ENCODE data around the gene SLAIN2. TPM values are rescaled to one million over a fixed set of nuclear protein-coding genes. Genes with fewer than 3 reads are reported as not detected.
A peak's percentile ranks its signal among the peaks of the same experiment; 100 is the strongest.

SLAIN2 gene
- total RNA-seq, 1 donor from 2014 or later = 122 TPM

DNA sequence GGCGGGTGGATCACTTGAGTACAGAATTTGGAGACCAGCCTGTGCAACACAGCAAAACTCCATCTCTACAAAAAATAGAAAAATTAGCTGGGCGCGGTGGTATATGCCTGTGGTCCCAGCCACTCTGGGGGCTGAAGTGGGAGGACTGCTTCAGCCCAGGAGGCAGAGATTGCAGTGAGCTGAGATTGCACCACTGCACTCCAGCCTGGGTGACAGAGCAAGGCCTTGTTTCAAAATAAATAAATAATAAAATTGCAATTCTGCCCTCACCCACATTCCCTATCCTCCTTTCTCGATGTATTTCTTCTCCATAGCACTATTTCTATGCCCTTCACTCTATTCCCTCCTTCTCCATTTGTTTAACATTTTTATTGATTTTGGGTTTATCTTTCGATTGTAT lies 8.7 kb upstream of the SLAIN2 start:
- ATAC-seq (no peak), DNase-seq (no peak)
- intact Hi-C loops (cut with micrococcal nuclease) = no loop called here

DNA sequence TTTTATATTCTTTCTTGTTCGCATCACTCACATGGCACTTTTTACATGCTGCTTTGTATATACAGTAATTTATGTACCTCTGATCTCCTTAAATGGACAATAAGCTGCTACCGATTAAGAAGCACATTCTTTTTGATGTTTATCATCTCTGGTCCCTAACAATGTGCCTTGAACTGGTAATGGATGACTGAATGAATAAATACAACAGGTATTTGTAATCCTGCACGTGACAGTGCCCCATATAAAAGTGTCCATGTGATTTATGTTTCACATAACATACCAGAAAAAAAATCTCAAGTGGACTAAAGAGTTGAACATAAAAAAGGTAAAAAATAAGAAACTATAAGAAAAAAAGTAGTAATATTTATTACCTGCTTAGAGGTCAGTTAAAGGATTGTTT lies 7.7 kb upstream of the SLAIN2 start:
- no peak for DNase-seq
- intact Hi-C loops (cut with micrococcal nuclease) = no loop called here
- ATAC-seq = no peak

DNA sequence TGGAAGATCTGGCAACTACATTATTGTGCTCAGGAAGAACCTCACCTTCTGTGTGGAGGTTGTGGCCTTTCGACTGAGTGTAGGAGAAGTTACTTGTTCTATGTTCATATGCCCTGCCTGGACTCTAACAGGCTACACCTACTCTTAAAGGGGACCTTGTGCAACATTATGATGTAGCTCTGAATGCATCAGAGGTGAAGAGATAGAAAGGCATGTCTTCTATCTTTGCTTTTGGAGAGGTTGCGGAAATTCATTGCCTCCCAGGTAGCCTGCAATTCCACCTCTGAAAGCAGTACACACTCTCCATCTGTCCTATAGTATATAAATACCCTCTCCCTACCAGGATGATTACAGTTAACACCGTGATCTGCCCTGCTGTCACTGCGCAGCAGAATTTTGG lies 7.1 kb upstream of the SLAIN2 start:
- ATAC-seq = no peak
- intact Hi-C loops (cut with micrococcal nuclease) = no loop called here

DNA sequence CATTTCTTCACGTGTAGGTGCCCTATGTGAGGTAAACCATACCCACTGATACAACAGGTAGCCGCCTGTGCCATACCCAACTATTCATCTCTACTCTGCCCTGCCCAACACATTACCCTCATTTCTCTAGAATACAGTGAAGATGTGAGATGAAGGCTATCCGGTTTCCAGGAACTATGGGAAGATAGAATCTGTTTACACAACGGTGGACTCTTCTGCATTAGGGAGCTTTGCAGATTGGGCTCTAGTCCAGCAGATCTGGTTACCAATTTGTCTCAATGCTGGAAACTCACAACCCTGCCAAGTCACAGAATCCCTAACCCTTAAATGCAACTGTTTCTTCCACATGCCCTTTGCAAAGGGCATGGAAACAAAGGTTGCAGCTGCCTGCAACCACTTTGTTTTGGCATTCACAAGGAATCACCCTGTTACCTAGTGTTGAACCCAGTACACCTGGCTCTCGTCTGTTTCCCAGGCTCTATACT lies 6.4 kb upstream of the SLAIN2 start:
- ATAC-seq (no peak), DNase-seq (no peak)
- intact Hi-C loops (cut with micrococcal nuclease) = no loop called here

More for the DNA sequence above, 7.1 kb upstream of the SLAIN2 start:
- DNase-seq = no peak

DNA sequence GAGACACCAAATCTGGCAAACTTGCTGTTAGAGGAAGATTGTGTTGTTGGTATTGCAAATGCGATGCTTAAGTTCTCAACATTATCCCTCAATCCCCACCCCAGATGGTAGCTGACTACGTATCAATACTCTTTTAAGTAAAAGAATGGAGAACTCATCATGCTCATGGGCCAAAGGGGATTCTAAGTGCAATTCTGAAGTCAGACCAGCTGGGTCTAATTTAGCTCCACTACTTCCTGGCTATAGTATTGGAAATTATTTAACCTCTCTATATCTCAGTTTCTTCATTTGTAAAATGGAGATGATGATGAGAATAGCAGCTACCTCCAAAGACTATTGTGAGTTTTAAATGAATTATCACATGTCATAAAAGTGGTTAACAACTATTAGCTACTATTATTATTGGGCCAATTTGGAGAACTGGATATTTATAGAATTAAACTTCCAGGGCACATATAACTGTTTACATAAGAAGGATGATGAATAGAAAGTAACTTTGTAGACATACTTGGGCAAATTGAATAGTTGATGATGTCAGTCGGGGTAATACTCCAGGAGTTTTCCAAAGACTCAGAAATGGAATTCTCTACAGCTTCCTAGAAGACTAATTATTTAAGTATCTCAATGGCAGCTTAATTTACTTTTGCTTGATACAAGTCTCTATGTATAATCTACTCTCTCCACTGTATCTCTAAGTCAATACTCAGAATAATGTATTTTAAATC lies 5.0 kb upstream of the SLAIN2 start:
- intact Hi-C loops (cut with micrococcal nuclease) = no loop called here
- DNase-seq = no peak
- no peak for ATAC-seq

DNA sequence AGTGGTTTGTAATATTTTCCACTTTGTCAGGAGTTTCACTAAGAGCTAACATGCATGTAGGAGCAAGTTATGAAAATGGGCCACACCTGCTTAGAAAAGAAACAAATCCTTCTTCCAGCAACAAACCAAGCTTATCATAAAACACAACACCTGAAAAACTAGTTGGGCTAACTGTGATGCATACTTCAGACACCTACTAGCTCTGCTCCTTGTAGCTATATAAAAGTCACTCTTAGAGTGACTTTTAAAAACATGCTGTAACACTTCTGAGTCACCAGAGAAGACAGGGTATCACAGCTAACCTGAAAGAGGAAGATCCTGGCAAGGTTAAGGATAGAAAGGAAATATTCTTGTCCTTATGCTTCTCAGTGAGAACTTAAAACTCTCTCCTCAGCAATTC lies 3.6 kb upstream of the SLAIN2 start:
- intact Hi-C loops (cut with micrococcal nuclease) = no loop called here
- DNase-seq = no peak
- ATAC-seq = no peak

DNA sequence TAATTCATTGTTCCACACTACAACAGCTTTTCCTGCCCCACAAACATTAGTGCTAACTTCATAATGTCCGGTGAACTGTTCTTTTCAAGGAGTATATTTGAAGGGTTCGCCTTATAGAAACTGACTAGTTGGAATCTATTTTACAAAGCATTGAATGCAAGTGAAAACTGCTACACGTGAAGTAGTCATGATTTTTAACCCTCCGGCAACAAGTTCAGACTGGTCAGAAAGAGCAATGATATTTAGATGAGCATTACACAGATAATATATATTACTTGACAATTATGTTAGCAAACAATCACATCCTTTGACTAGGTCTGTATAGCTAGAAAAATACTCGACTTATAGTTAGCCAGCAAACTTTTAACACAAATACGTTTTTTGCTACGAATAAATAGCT lies 1.7 kb upstream of the SLAIN2 start:
- no peak for ATAC-seq
- intact Hi-C loops (cut with micrococcal nuclease) = no loop called here

DNA sequence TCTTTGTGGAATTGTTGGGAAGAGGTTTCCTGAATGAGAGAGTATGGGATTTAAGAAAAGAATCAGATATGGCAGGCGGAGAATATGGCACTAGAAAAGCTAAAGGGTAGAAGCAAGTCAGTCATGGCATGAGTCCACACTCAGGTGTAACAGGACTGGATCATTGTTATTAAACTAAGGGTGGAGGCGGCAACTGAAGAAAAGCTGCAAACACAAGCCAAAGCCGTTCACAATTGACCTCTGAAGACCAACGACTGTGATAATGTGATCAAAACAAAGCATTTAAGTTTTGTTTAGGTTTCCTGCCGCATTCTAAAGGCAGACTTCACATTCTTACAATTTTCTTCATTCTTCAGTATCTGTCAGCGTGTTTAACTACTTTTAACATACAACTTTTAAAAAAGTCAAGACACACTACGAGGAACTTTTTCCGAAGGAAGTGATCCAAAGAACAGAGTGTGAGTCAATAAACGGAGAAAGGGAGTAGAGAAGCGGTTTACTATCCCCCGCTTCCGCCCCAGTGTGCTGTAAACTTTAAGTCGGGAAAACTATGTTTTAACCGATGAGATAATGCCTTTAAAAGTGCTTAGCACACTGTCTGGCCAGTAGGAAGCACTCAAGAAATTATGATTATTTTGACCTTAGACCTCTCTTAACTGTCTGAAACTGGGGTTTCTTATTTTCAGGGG lies 909 bp upstream of the SLAIN2 start:
- DNase-seq (peak; percentile 39), ATAC-seq (peak; percentile 1)
- intact Hi-C loops (cut with micrococcal nuclease) = no loop called here

More for the DNA sequence above, 1.7 kb upstream of the SLAIN2 start:
- no peak for DNase-seq

DNA sequence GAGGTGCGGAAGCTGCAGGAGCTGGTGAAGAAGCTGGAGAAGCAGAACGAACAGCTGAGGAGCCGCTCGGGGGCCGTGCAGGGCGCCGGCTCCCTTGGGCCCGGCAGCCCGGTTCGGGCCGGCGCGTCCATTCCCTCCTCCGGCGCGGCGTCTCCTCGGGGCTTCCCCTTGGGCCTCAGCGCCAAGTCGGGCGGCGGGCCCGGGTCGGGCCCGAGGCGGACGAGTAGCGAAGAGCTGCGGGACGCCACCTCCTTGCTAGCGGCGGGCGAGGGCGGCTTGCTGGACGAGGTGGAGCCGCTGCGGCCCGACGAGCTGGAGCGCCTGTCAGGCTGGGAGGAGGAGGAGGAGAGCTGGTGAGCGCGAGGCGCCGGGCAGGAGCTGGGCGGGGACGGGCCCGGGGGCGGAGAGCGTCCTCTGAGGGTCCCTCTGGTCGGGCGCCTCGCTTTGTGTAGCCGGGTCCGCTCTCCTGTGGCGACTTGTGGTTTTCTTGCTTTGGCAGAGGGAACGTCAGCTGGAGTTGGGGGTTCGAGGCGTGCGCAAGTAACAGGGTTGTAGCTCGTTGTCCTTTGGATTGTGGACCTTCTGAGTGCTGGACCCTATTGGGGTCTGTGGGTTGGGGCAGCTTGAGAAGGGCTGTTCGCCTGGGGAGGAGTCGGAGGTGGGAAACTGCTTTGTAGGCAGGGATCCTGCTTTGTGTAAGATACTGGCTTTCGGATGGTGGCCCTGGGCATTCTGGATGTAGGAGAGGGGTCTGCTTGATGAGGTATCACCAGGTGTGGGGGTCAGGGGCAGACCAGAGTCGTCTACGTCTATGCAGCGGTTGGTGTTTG lies 662 bp downstream of the SLAIN2 start:
- peak; percentile 74 for DNase-seq
- intact Hi-C loops (cut with micrococcal nuclease) = no loop called here
- peak; percentile 56 for ATAC-seq

DNA sequence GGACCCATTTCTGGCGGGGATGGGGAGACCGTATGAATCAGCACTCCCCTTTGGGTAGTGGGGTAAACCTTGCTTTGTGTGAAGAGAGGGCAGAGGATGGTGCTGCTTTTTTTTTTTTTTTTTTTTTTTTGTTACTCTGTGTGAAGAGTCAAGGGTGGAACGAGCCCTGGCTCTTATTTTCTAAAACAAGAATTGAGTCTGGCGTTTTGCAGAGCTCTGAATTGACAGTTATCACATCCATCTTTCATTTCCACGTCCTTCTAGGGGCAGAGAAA lies 1.2 kb downstream of the SLAIN2 start:
- intact Hi-C loops (cut with micrococcal nuclease) = no loop called here
- ATAC-seq (no peak), DNase-seq (no peak)

DNA sequence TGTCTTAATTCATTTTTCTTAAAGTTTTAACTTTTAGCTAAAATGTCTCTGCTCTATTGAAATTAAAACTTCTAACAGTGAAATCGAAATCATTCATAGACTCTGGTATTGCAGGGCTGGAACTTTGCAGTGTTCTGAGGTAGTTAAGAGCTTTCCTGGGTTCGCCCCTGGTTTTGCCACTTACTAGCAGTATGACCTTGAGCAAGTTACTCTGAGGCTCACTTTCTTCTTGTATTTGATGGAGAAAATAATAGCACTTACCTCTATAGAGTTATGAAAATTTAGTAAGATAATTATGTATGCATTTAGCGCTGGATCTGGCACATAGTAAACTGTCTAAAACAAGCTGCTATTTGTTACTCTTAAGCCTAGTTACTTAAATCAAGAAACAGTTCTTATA lies 1.7 kb downstream of the SLAIN2 start:
- ATAC-seq (no peak), DNase-seq (no peak)
- intact Hi-C loops (cut with micrococcal nuclease) = no loop called here

DNA sequence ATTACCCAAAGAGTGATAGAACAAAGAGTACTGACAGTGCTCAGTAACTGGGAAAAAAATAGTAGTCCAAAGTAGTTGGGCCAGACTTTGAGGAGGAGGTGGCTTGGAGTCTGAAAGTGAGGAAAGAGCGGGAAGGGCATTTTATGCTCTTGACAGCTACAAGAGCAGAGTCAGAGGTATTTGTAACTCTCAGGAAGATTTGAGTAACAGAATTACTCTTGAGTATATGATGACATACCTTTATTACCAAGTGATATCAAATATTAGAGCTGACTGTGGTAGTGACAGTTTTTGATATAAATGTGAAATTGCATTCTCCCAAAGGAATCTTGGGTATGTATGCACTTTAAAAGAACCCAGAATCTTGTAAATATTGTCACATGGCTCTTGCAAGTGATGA lies 2.2 kb downstream of the SLAIN2 start:
- intact Hi-C loops (cut with micrococcal nuclease) = no loop called here
- ATAC-seq (no peak), DNase-seq (no peak)

DNA sequence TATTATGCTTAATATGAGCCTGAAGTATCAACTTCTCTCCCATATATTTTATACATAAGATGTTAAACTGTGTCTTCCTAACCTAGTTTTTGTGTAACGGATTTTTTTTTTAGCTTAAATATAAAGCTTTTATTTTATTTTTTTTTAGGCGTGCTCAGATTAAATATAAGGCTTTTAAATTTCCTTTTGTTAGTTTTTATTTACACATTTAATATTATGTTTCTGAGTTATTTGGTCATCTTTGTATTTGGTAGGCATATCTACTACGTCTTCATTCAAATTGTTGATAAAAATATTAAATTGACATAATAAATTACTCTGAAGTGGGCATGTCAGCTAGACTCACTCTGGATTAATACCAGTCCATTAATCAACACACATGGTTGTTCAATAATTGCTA lies 4.2 kb downstream of the SLAIN2 start:
- intact Hi-C loops (cut with micrococcal nuclease) = no loop called here

DNA sequence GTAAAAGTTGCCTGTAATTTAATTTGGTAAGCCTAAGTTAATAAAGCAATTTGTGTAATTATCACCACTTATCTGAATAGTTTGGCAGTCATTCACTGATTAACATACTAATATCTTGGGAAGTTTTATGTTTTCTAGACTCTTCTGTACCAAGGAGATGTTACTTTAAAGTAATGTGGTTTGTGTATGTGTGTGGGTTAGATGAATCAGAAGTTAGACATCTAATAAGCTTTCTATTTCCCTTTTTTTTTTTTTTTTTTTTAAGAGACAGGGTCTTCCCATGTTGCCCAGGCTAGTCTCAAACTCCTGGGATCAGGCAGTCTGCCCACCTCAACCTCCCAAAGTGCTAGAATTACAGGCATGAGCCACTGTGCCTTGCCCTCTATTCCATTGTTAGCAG lies 5.3 kb downstream of the SLAIN2 start:
- intact Hi-C loops (cut with micrococcal nuclease) = no loop called here
- no peak for DNase-seq
- no peak for ATAC-seq

More for the DNA sequence above, 4.2 kb downstream of the SLAIN2 start:
- no peak for DNase-seq
- ATAC-seq = no peak

DNA sequence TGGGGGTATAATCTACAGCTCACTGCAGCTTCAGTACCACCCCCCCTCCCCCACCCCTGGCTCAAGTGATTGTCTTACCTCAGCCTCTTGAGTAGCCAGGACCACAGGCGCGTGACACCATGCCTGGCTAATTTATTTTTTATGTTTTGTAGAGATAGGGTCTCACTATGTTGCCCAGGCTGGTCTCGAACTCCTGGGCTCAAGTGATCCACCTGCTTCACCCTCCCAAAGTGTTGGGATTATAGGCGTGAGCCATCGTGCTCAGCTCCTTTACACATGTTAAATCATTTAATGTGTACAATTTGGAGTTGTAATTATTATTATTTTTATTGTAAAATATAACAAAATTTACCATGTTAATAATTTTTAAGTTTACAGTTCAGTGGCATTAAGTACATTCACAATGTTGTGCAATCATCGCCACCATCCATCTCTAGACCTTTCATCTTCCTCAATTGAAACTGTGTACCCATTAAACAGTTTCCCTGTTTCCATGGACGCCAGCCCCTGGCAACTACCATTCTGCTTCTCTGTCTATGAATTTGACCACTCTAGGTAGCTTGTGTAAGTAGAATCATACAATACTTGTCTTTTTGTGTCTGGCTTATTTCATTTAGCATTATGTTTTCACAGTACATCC lies 6.1 kb downstream of the SLAIN2 start:
- DNase-seq (no peak), ATAC-seq (no peak)
- intact Hi-C loops (cut with micrococcal nuclease) = no loop called here

DNA sequence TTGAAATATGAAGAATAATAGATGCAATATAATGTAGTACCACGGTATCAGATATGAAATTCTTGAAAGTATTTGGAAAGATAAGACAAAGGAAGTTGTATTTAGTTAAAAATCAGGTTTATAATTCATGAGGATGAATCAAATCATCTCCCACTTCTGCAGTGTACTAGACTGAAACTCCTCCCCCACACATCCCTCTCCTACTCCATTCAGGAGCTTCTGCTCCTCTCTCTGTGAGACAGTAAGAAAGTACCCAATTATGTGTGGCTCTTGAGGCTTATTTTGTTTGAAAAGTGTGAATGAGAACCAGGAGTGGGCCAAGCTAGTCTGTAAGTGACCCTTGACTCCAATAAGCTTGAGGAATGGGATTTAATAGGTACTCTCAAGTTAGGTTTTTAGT lies 9.5 kb downstream of the SLAIN2 start:
- ATAC-seq = no peak
- no peak for DNase-seq
- intact Hi-C loops (cut with micrococcal nuclease) = no loop called here

DNA sequence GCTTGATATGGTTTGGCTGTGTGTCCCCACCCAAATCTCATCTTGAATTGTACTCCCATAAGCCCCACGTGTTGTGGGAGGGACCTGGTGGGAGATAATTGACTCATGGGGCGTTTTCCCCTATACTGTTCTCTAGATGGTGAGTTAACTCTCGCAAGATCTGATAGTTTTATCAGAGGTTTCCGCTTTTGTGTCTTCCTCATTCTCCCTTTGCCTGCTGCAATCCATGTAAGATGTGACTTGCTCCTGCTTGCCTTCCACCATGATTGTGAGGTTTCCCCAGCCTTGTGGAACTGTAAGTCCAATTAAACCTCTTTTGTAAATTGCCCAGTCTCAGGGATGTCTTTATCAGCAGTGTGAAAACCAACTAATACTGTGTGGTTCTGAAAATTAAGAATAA lies 11.5 kb downstream of the SLAIN2 start:
- ATAC-seq = no peak
- no peak for DNase-seq
- intact Hi-C loops (cut with micrococcal nuclease) = no loop called here

DNA sequence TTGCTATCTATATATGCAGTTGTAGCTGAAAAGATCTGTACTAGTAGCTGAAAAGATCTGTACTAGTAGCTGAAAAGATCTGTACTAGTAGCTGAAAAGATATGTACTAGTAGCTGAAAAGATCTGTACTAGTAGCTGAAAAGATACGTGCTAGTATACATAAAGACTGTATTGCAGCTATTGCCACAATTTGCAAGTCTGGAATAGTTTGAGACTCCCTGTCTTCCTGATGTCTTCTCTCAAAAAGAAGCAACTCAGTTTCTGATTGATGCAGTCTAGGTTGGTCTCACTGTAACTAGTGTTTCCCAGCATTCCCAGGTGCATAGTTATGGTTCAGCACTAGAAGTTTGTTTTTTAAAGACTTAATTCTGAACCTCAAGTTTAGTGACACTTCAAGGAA lies 15.0 kb downstream of the SLAIN2 start:
- no peak for ATAC-seq
- DNase-seq = no peak
- intact Hi-C loops (cut with micrococcal nuclease) = no loop called here

DNA sequence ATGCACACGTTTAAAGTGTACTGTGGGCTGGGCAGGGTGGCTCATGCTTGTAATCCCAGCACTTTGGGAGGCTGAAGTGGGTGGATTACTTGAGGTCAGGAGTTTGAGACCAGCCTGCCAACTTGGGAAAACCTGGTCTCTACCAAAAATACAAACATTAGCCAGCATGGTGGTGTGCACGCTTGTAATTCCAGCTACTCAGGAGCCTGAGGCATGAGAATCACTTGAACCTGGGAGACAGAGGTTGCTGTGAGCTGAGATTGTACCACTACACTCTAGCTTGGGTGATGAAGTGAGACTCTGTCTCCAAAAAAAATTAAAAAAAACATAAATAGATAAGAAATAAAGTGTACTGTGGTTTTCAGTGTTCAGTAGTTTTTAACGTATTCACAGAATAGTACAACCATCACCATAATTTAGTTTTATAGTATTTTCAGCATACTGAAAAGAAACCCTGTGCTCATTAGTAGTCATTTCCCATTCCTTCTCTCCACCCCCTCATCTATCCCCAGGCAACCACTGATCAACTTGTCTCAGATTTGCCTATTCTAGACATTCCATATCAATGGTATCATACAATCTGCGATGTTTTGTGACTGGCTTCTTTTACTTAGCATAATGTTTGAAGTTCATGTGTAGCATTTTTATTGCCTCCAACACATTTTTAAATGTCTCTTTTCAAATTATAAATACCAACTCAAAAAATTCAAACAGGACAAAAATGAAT lies 19.1 kb downstream of the SLAIN2 start:
- intact Hi-C loops (cut with micrococcal nuclease) = no loop called here
- no peak for ATAC-seq

More for the DNA sequence above, 19.1 kb downstream of the SLAIN2 start:
- DNase-seq = no peak
